Karpas-422 (cell line): ENCODE data around the gene KIF1B. TPM values are rescaled to one million over a fixed set of nuclear protein-coding genes. Genes with fewer than 3 reads are reported as not detected.
"Not testable (repeated sequence)": the region's sequence is repeated elsewhere in the genome, so short reads cannot be mapped to it uniquely, and the experiment has no call there.

Experiments used
- DNase-seq: peaks from one replicate; pipeline ENCODE4 v3.0.0-alpha.2; 2015
- H2AFZ ChIP-seq: fragments of 200-600 bp; sonication (generic); 2 replicates; pipeline ENCODE4 v1.6.1; 2014; ENCODE audit warnings: antibody characterized with exemption, low read length, mixed read lengths
- H3K27ac ChIP-seq: fragments of 200-600 bp; sonication (generic); 2 replicates; pipeline ENCODE4 v1.5.1; 2014; ENCODE audit warnings: mild to moderate bottlenecking, low read length, moderate library complexity
- H3K27me3 ChIP-seq: fragments of 200-600 bp; sonication (generic); 2 replicates; pipeline ENCODE4 v1.6.1; 2014; ENCODE audit warnings: low read length, mixed read lengths
- H3K36me3 ChIP-seq: fragments of 200-600 bp; sonication (generic); 2 replicates; pipeline ENCODE4 v1.6.1; 2014; ENCODE audit warnings: low read length, mixed read lengths; ENCODE audit not compliant: insufficient read depth
- H3K4me1 ChIP-seq: fragments of 200-600 bp; sonication (generic); 2 replicates; pipeline ENCODE4 v1.6.1; 2014; ENCODE audit warnings: mild to moderate bottlenecking, low read length, mixed read lengths
- H3K4me2 ChIP-seq: fragments of 200-600 bp; sonication (generic); 2 replicates; pipeline ENCODE4 v1.6.1; 2014; ENCODE audit warnings: low read length, low read depth, mild to moderate bottlenecking; ENCODE audit not compliant: poor library complexity, severe bottlenecking
- H3K4me3 ChIP-seq: fragments of 200-600 bp; sonication (generic); 2 replicates; pipeline ENCODE4 v1.5.1; 2014; ENCODE audit warnings: mild to moderate bottlenecking, antibody characterized with exemption, low read length, mixed read lengths
- H3K79me2 ChIP-seq: fragments of 200-600 bp; sonication (generic); 2 replicates; pipeline ENCODE4 v1.6.1; 2014; ENCODE audit warnings: mild to moderate bottlenecking, low read length, mixed read lengths
- H3K9ac ChIP-seq: fragments of 200-600 bp; sonication (generic); 2 replicates; pipeline ENCODE4 v1.6.0; 2014; ENCODE audit warnings: low read length
- H3K9me2 ChIP-seq: fragments of 200-600 bp; sonication (generic), shearing (Covaris generic); replicated peaks from 2 replicates; pipeline ENCODE4 v1.6.0; 2014; ENCODE audit warnings: mild to moderate bottlenecking, low read length, moderate library complexity; ENCODE audit not compliant: insufficient read depth
- H3K9me3 ChIP-seq: fragments of 300-700, 200-600 bp; sonication (generic); 2 replicates; pipeline ENCODE4 v1.6.1; 2014; ENCODE audit warnings: low read length, mixed read lengths
- H4K20me1 ChIP-seq: fragments of 200-600 bp; sonication (generic); 2 replicates; pipeline ENCODE4 v1.6.1; 2014; ENCODE audit warnings: mild to moderate bottlenecking, antibody characterized with exemption, low read length, low read depth; ENCODE audit not compliant: insufficient read depth
- total RNA-seq: library from RNA; depleted of rRNA; stranded (reverse); fragments of >200 nt; shearing (Covaris generic); gene quantifications from 2 replicates; pipeline ENCODE4 v1.2.3, GENCODE V29; 2014; ENCODE audit warnings: low replicate concordance

KIF1B gene
- total RNA-seq, 1 experiment from 2014 or later: 3.7 TPM

GRCh38 chr1:10216090-10216749, 5.8 kb downstream of the KIF1B start:
- Histone ChIP-seq H3K4me1 (no peaks in the 10 kb centered on the region), H4K20me1 (no peaks in the 10 kb centered on the region; the same call in 1 of the 2 replicates), H3K27ac (no peak overlapping the region), H3K36me3 (no peaks in the 10 kb centered on the region), H3K9me3 (no peaks in the 10 kb centered on the region), H3K27me3 (no peaks in the 10 kb centered on the region), H3K79me2 (no peaks in the 10 kb centered on the region), H3K4me2 (no peak overlapping the region), H3K9ac (no peak overlapping the region), H3K9me2 (no peaks in the 10 kb centered on the region), H3K4me3 (no peak overlapping the region), H2AFZ (no peak overlapping the region)
- no peak for DNase-seq

GRCh38 chr1:10217748-10218441, 7.5 kb downstream of the KIF1B start:
- Histone ChIP-seq H2AFZ (no peak overlapping the region), H3K4me2 (no peak overlapping the region), H3K27me3 (no peaks in the 10 kb centered on the region), H3K4me1 (no peaks in the 10 kb centered on the region), H3K4me3 (no peak overlapping the region), H3K36me3 (no peaks in the 10 kb centered on the region), H3K9me3 (no peaks in the 10 kb centered on the region), H3K79me2 (no peaks in the 10 kb centered on the region), H3K9me2 (no peaks in the 10 kb centered on the region), H3K9ac (no peak overlapping the region), H3K27ac (no peak overlapping the region), H4K20me1 (no peaks in the 10 kb centered on the region; the same call in 1 of the 2 replicates)
- no peak for DNase-seq

GRCh38 chr1:10220200-10220599, 9.8 kb downstream of the KIF1B start:
- Histone ChIP-seq H3K79me2 (no peaks in the 10 kb centered on the region), H4K20me1 (no peaks in the 10 kb centered on the region)
- no peak for DNase-seq

GRCh38 chr1:10220657-10221056, 10.3 kb downstream of the KIF1B start:
- H3K79me2 ChIP-seq, H4K20me1 ChIP-seq, DNase-seq, H3K27me3 ChIP-seq, H3K4me1 ChIP-seq, H3K4me2 ChIP-seq, H3K9me2 ChIP-seq, H3K36me3 ChIP-seq, H3K4me3 ChIP-seq, H3K27ac ChIP-seq, H2AFZ ChIP-seq, H3K9ac ChIP-seq, H3K9me3 ChIP-seq: not testable (repeated sequence)

More at GRCh38 chr1:10220200-10220599, 9.8 kb downstream of the KIF1B start:
- H3K4me1 ChIP-seq: no peaks in the 10 kb centered on the region
- H3K27me3 ChIP-seq: no peaks in the 10 kb centered on the region
- no peaks in the 10 kb centered on the region for H3K9me3 ChIP-seq
- no peak overlapping the region for H3K9ac ChIP-seq
- no peak overlapping the region for H3K4me3 ChIP-seq
- H3K27ac ChIP-seq: no peak overlapping the region
- no peaks in the 10 kb centered on the region for H3K9me2 ChIP-seq
- H2AFZ ChIP-seq: no peak overlapping the region
- H3K36me3 ChIP-seq: no peaks in the 10 kb centered on the region
- no peak overlapping the region for H3K4me2 ChIP-seq

- H3K79me2 ChIP-seq: no peaks in the 10 kb centered on the region
- DNase-seq: no peak
- H4K20me1 ChIP-seq: no peaks in the 10 kb centered on the region
- H3K9ac ChIP-seq: no peak overlapping the region
- no peaks in the 10 kb centered on the region for H3K36me3 ChIP-seq
- H3K4me2 ChIP-seq: no peak overlapping the region
- H3K9me2 ChIP-seq: no peaks in the 10 kb centered on the region
- no peaks in the 10 kb centered on the region for H3K9me3 ChIP-seq
- H3K4me3 ChIP-seq: no peak overlapping the region
- no peak overlapping the region for H3K27ac ChIP-seq
- no peaks in the 10 kb centered on the region for H3K27me3 ChIP-seq
- no peak overlapping the region for H2AFZ ChIP-seq
- H3K4me1 ChIP-seq: no peaks in the 10 kb centered on the region
Observed at GRCh38 chr1:10225573-10225972, 15.2 kb downstream of the KIF1B start.

GRCh38 chr1:10228528-10228927, 18.2 kb downstream of the KIF1B start:
- Histone ChIP-seq H3K4me1 (no peaks in the 10 kb centered on the region), H3K4me2 (no peak overlapping the region)

GRCh38 chr1:10229903-10230302, 19.5 kb downstream of the KIF1B start:
- H3K36me3 ChIP-seq: no peaks in the 10 kb centered on the region
- DNase-seq: no peak
- no peaks in the 10 kb centered on the region for H4K20me1 ChIP-seq
- no peak overlapping the region for H3K27ac ChIP-seq
- H3K9me2 ChIP-seq: no peaks in the 10 kb centered on the region
- H2AFZ ChIP-seq: no peak overlapping the region
- no peak overlapping the region for H3K9ac ChIP-seq
- no peaks in the 10 kb centered on the region for H3K27me3 ChIP-seq
- H3K4me2 ChIP-seq: no peak overlapping the region
- no peaks in the 10 kb centered on the region for H3K9me3 ChIP-seq
- H3K79me2 ChIP-seq: no peaks in the 10 kb centered on the region
- H3K4me1 ChIP-seq: no peaks in the 10 kb centered on the region
- no peak overlapping the region for H3K4me3 ChIP-seq

More at GRCh38 chr1:10228528-10228927, 18.2 kb downstream of the KIF1B start:
- Histone ChIP-seq H3K9ac (no peak overlapping the region), H2AFZ (no peak overlapping the region), H3K4me3 (no peak overlapping the region), H4K20me1 (no peaks in the 10 kb centered on the region), H3K9me2 (no peaks in the 10 kb centered on the region), H3K27ac (no peak overlapping the region), H3K36me3 (no peaks in the 10 kb centered on the region), H3K9me3 (no peaks in the 10 kb centered on the region), H3K27me3 (no peaks in the 10 kb centered on the region), H3K79me2 (no peaks in the 10 kb centered on the region)
- no peak for DNase-seq

- no peak for DNase-seq
- Histone ChIP-seq H3K79me2 (no peaks in the 10 kb centered on the region), H3K27me3 (no peaks in the 10 kb centered on the region), H3K4me3 (no peak overlapping the region), H2AFZ (no peak overlapping the region), H3K9me2 (no peaks in the 10 kb centered on the region), H3K4me2 (no peak overlapping the region), H4K20me1 (no peaks in the 10 kb centered on the region), H3K9me3 (no peaks in the 10 kb centered on the region), H3K4me1 (peaks cover 3% of the 10 kb centered on the region; the same call in 1 of the 2 replicates), H3K9ac (no peak overlapping the region), H3K27ac (no peak overlapping the region), H3K36me3 (no peaks in the 10 kb centered on the region)
Observed at GRCh38 chr1:10232163-10232562, 21.8 kb downstream of the KIF1B start.
